Measurements from ENCODE around the gene FOXD4L3.
"Not testable (repeated sequence)": the region's sequence is repeated elsewhere in the genome, so short reads cannot be mapped to it uniquely, and the experiment has no call there.

FOXD4L3 gene

DNA sequence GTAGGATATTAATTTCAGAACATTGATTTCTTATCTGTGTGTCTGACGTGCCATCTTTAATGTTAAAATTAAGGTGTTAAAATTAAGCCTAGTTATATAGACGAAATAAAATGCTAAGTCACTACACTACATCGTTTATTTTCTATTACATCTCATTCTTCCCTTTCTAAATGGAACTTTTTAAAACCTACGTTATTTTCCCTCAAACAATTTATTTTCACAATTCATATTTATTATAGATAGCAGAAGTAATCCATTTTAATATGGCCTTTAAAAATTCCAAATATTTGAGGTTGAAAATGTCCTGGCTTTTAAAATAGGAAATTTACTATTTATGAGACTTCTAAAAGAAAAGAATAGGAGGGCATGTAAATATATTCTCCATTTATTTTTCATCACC lies 2.1 kb downstream of the FOXD4L3 start:
- H3K27me3 ChIP-seq (ENCODE audit: control insufficient read depth in 3 of 3, insufficient read depth in 3 of 3, low read depth in 1 of 3, low read length in 3 of 3); H3K18ac ChIP-seq (ENCODE audit: low read length); H4K91ac ChIP-seq (ENCODE audit: low read depth, low read length, poor library complexity); H3K4ac ChIP-seq (ENCODE audit: low read length); H2BK120ac ChIP-seq (ENCODE audit: low read depth, low read length); H2BK15ac ChIP-seq (ENCODE audit: low read length); H2AK5ac ChIP-seq (ENCODE audit: low read depth, low read length); H4K8ac ChIP-seq (ENCODE audit: low read depth, low read length); H3K36me3 ChIP-seq (replicated peaks in 1 of 2; ENCODE audit: control insufficient read depth in 2 of 2, insufficient read depth in 2 of 2, low read length in 2 of 2); H3K4me2 ChIP-seq (ENCODE audit: insufficient read depth, low read length, poor library complexity, severe bottlenecking); H2BK5ac ChIP-seq (ENCODE audit: low read length); H3K4me1 ChIP-seq (ENCODE audit: control insufficient read depth in 2 of 2, insufficient read depth in 1 of 2, low read depth in 1 of 2, low read length in 2 of 2); H3K4me3 ChIP-seq (ENCODE audit: low read length in 2 of 2); H3K27ac ChIP-seq (replicated peaks; ENCODE audit: low read length); H2AFZ ChIP-seq (ENCODE audit: low read length); H2BK12ac ChIP-seq (ENCODE audit: low read length); DNase-seq (ENCODE audit: low spot score); H3K14ac ChIP-seq (ENCODE audit: low read length); H3K9ac ChIP-seq (ENCODE audit: low read depth, low read length, poor library complexity); H3K23ac ChIP-seq (ENCODE audit: low read depth, low read length, poor library complexity); H3K9me3 ChIP-seq (replicated peaks in 1 of 2; ENCODE audit: control insufficient read depth in 2 of 2, insufficient read depth in 1 of 2, low read depth in 1 of 2, low read length in 2 of 2); H3K79me1 ChIP-seq (ENCODE audit: low read depth, low read length): not testable (repeated sequence)
- WGBS, 2 donors (ENCODE audit: extremely low coverage in 2 of 2, insufficient read length in 2 of 2, insufficient replicate concordance in 1 of 2) = no CpG with 5 or more reads among the region's 4 CpGs

DNA sequence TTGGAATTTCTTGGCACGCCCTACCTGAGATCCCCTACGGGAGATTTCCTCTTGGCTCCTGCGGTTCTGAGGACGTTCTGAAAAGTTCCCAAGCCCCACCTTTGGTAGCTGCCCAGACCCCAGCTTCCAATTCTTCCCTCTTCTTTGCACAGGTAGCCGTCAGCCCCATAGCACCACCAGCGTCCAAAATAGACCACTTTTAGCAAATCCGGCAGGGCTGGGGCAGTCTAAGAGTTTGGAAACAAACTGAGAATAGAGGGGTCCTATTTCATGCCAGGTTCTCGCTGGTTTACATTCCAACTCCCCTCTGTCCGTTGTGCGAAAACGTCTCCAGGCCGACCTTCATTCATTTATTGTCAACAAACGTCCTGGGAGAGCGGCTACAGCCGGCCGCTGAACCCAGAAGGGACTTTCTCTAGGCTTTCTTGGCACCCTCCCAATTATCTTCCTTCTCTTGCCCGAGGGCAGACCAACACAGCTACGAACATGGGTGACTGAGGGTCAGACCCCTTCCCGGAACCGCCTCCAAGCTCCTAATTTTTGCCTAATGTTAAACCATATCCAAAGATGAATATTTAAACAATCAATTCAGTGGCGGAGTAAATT lies 3.1 kb downstream of the FOXD4L3 start:
- not testable (repeated sequence) for H3K9ac ChIP-seq (ENCODE audit: low read depth, low read length, poor library complexity); H2AK5ac ChIP-seq (ENCODE audit: low read depth, low read length); H2BK15ac ChIP-seq (ENCODE audit: low read length); H3K18ac ChIP-seq (ENCODE audit: low read length); H3K14ac ChIP-seq (ENCODE audit: low read length); H3K4me3 ChIP-seq (ENCODE audit: low read length in 2 of 2); H3K4me2 ChIP-seq (ENCODE audit: insufficient read depth, low read length, poor library complexity, severe bottlenecking); H3K79me1 ChIP-seq (ENCODE audit: low read depth, low read length); H2AFZ ChIP-seq (ENCODE audit: low read length); H3K36me3 ChIP-seq (replicated peaks in 1 of 2; ENCODE audit: control insufficient read depth in 2 of 2, insufficient read depth in 2 of 2, low read length in 2 of 2); H4K8ac ChIP-seq (ENCODE audit: low read depth, low read length); DNase-seq (ENCODE audit: low spot score); H2BK120ac ChIP-seq (ENCODE audit: low read depth, low read length); H2BK12ac ChIP-seq (ENCODE audit: low read length); H3K27me3 ChIP-seq (ENCODE audit: control insufficient read depth in 3 of 3, insufficient read depth in 3 of 3, low read depth in 1 of 3, low read length in 3 of 3); H3K4me1 ChIP-seq (ENCODE audit: control insufficient read depth in 2 of 2, insufficient read depth in 1 of 2, low read depth in 1 of 2, low read length in 2 of 2); H4K91ac ChIP-seq (ENCODE audit: low read depth, low read length, poor library complexity); H3K9me3 ChIP-seq (replicated peaks in 1 of 2; ENCODE audit: control insufficient read depth in 2 of 2, insufficient read depth in 1 of 2, low read depth in 1 of 2, low read length in 2 of 2); H3K4ac ChIP-seq (ENCODE audit: low read length); H3K23ac ChIP-seq (ENCODE audit: low read depth, low read length, poor library complexity); H2BK5ac ChIP-seq (ENCODE audit: low read length); H3K27ac ChIP-seq (replicated peaks; ENCODE audit: low read length)
- WGBS, 2 donors (ENCODE audit: extremely low coverage in 2 of 2, insufficient read length in 2 of 2, insufficient replicate concordance in 1 of 2) = no CpG with 5 or more reads among the region's 21 CpGs

DNA sequence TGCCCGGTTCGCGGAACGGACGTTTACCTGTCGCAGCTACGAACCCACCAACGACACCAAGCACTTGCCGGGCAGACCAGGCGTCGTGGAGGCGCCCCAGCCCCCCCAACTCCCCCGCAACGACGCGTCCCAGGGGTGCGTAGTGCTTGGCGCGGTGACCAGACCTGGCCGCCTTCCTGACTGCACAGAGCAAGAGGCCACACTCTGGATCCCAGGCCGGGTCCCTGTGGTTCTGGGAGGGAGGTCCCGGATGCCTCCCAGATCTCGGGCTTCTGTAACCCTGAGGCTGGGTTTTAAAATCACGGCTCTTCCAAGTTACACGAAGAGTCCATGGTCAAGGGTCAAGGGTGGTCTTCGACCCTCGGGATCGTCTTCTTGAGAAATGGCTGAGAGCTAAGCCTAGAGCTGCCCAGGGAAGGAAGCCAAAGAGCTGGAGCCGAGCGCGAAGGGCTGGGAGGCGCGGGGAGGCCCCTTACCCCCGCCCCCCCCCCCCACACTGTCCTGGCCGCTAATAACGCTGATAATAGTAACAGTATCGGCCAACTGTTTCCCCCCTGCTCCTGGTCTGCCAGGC lies 3.8 kb downstream of the FOXD4L3 start:
- not testable (repeated sequence) for H3K79me1 ChIP-seq (ENCODE audit: low read depth, low read length); H3K4me3 ChIP-seq (ENCODE audit: low read length in 2 of 2); H2AFZ ChIP-seq (ENCODE audit: low read length); H3K18ac ChIP-seq (ENCODE audit: low read length); H3K27ac ChIP-seq (replicated peaks; ENCODE audit: low read length); H2BK12ac ChIP-seq (ENCODE audit: low read length); H3K4me2 ChIP-seq (ENCODE audit: insufficient read depth, low read length, poor library complexity, severe bottlenecking); H3K9me3 ChIP-seq (replicated peaks in 1 of 2; ENCODE audit: control insufficient read depth in 2 of 2, insufficient read depth in 1 of 2, low read depth in 1 of 2, low read length in 2 of 2); H2AK5ac ChIP-seq (ENCODE audit: low read depth, low read length); H3K27me3 ChIP-seq (ENCODE audit: control insufficient read depth in 3 of 3, insufficient read depth in 3 of 3, low read depth in 1 of 3, low read length in 3 of 3); H4K91ac ChIP-seq (ENCODE audit: low read depth, low read length, poor library complexity); H2BK15ac ChIP-seq (ENCODE audit: low read length); H3K4me1 ChIP-seq (ENCODE audit: control insufficient read depth in 2 of 2, insufficient read depth in 1 of 2, low read depth in 1 of 2, low read length in 2 of 2); H4K8ac ChIP-seq (ENCODE audit: low read depth, low read length); DNase-seq (ENCODE audit: low spot score); H3K23ac ChIP-seq (ENCODE audit: low read depth, low read length, poor library complexity); H3K36me3 ChIP-seq (replicated peaks in 1 of 2; ENCODE audit: control insufficient read depth in 2 of 2, insufficient read depth in 2 of 2, low read length in 2 of 2); H3K9ac ChIP-seq (ENCODE audit: low read depth, low read length, poor library complexity); H2BK5ac ChIP-seq (ENCODE audit: low read length); H3K4ac ChIP-seq (ENCODE audit: low read length); H2BK120ac ChIP-seq (ENCODE audit: low read depth, low read length); H3K14ac ChIP-seq (ENCODE audit: low read length)
- WGBS, 2 donors (ENCODE audit: extremely low coverage in 2 of 2, insufficient read length in 2 of 2, insufficient replicate concordance in 1 of 2) = no CpG with 5 or more reads among the region's 37 CpGs

DNA sequence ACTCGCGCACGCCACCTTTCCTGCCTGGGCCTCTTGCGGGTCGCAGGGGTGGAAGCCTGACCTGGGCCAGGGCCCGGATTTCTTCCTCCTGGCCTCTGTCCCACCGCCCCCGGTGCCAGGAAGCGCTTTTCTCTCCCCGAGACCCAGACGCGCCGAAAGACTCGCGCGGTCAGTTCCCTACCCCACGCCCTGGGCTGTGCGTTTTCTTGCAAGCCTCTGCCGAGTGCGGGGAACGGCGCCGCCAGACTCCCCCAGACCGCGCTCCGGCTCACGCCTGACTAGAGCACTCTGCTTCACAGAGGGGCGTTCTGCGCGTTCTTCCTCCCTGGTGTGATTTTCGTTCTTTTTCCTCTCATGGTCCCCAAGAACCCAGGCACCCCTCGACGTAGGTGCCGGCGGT lies 4.5 kb downstream of the FOXD4L3 start:
- not testable (repeated sequence) for H3K27ac ChIP-seq (replicated peaks; ENCODE audit: low read length); H2BK120ac ChIP-seq (ENCODE audit: low read depth, low read length); H3K79me1 ChIP-seq (ENCODE audit: low read depth, low read length); H3K27me3 ChIP-seq (ENCODE audit: control insufficient read depth in 3 of 3, insufficient read depth in 3 of 3, low read depth in 1 of 3, low read length in 3 of 3); H3K4ac ChIP-seq (ENCODE audit: low read length); H3K9ac ChIP-seq (ENCODE audit: low read depth, low read length, poor library complexity); H3K4me2 ChIP-seq (ENCODE audit: insufficient read depth, low read length, poor library complexity, severe bottlenecking); H2BK5ac ChIP-seq (ENCODE audit: low read length); H4K8ac ChIP-seq (ENCODE audit: low read depth, low read length); H3K23ac ChIP-seq (ENCODE audit: low read depth, low read length, poor library complexity); H2BK15ac ChIP-seq (ENCODE audit: low read length); H3K14ac ChIP-seq (ENCODE audit: low read length); H3K9me3 ChIP-seq (replicated peaks in 1 of 2; ENCODE audit: control insufficient read depth in 2 of 2, insufficient read depth in 1 of 2, low read depth in 1 of 2, low read length in 2 of 2); H2BK12ac ChIP-seq (ENCODE audit: low read length); H4K91ac ChIP-seq (ENCODE audit: low read depth, low read length, poor library complexity); H2AFZ ChIP-seq (ENCODE audit: low read length); H3K18ac ChIP-seq (ENCODE audit: low read length); H3K4me1 ChIP-seq (ENCODE audit: control insufficient read depth in 2 of 2, insufficient read depth in 1 of 2, low read depth in 1 of 2, low read length in 2 of 2); H3K36me3 ChIP-seq (replicated peaks in 1 of 2; ENCODE audit: control insufficient read depth in 2 of 2, insufficient read depth in 2 of 2, low read length in 2 of 2); DNase-seq (ENCODE audit: low spot score); H3K4me3 ChIP-seq (ENCODE audit: low read length in 2 of 2); H2AK5ac ChIP-seq (ENCODE audit: low read depth, low read length)
- no CpG with 5 or more reads among the region's 35 CpGs for WGBS, 2 donors (ENCODE audit: extremely low coverage in 2 of 2, insufficient read length in 2 of 2, insufficient replicate concordance in 1 of 2)
